HUES48 (cell line): ENCODE results near the gene SMIM1.
"Not testable (repeated sequence)": the region's sequence is repeated elsewhere in the genome, so short reads cannot be mapped to it uniquely, and the experiment has no call there.

Experiments
- H3K27ac ChIP-seq: one replicate; pipeline ENCODE4 v1.7.0; 2013; ENCODE audit warnings: low read depth, low read length, inconsistent platforms
- H3K27me3 ChIP-seq: 2 replicates; pipeline ENCODE4 v1.6.1; 2013; ENCODE audit warnings: mild to moderate bottlenecking, low read length; ENCODE audit not compliant: control insufficient read depth, insufficient read depth
- H3K36me3 ChIP-seq: 2 replicates; pipeline ENCODE4 v1.6.1; 2013; ENCODE audit warnings: low read length; ENCODE audit not compliant: control insufficient read depth, insufficient read depth
- H3K4me1 ChIP-seq: 2 replicates; pipeline ENCODE4 v1.6.1; 2013; ENCODE audit warnings: mild to moderate bottlenecking, low read length; ENCODE audit not compliant: control insufficient read depth, insufficient read depth
- H3K4me3 ChIP-seq: 2 replicates; pipeline ENCODE4 v1.5.1; 2013; ENCODE audit warnings: mild to moderate bottlenecking, low read depth, low read length
- H3K9ac ChIP-seq: 2 replicates; pipeline ENCODE4 v1.6.1; 2013; ENCODE audit warnings: mild to moderate bottlenecking, low read depth, low read length, moderate library complexity
- H3K9me3 ChIP-seq: 2 replicates; pipeline ENCODE4 v1.6.1; 2013; ENCODE audit warnings: low read length; ENCODE audit not compliant: control insufficient read depth, insufficient read depth

SMIM1 gene

DNA sequence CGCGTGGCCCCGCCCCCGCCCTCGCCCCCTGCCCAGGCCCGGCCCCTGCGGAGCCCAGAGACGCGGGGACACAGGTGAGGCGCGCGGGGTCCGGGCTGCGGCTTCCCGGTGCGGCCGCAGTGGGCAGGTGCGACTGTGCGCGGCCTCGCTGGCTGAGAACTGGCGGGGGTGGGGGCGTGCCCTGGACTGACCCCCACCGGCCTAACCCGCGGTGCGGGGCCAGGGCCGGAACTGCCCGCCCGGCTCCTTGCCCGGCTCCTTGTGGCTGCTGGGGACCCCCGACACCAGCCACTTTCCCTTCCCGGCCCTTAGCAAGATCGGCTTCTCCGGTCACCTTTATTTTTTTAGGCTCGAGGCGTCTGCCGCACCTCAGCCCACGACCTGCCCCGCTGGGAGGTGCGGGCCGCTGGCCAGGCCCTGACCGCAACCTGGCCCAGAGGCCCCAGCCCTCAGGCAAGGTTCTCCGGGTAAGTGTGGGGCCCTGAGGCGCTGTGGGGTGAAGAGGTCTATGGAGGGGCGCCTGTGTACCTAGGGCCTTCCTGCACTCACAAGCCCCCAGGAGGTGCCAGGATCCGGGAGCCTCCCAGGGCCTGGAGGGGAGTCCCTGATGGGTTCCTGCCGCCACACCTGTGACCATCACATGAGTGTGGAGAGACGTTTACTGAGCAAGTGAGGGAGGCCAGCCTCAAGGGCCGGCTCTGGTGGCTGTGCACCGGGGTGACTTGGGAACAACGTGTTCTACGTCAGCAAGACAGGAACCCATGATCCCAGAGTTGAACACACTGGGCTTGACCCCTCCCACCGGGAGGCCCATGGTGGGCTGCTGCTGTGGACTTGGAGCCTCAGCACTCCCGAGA, at the start of gene SMIM1:
Gene SMIM1 (plus strand): TSS at position 35 of the 857 bp plus-strand sequence. CDS start 2,625 bp downstream, outside the sequence.
- Histone ChIP-seq H3K9me3 (no peaks in the 10 kb centered on the region; the same call in 1 of the 2 replicates), H3K4me3 (peak within 1 kb of the TSS; percentile 76), H3K27ac (no peak within 1 kb of the TSS), H3K9ac (peak within 1 kb of the TSS; percentile 37; the same call in 1 of the 2 replicates), H3K4me1 (peaks cover 6% of the 10 kb centered on the region; the same call in 1 of the 2 replicates), H3K27me3 (peaks cover 3% of the 10 kb centered on the region; the same call in 1 of the 2 replicates), H3K36me3 (no peaks in the 10 kb centered on the region)

- Histone ChIP-seq H3K36me3 (no peaks in the 10 kb centered on the region), H3K9me3 (no peaks in the 10 kb centered on the region), H3K27me3 (peaks cover 6% of the 10 kb centered on the region), H3K9ac (no peak overlapping the region), H3K4me3 (no peak overlapping the region), H3K27ac (no peak overlapping the region), H3K4me1 (no peaks in the 10 kb centered on the region; the same call in 1 of the 2 replicates)
These were observed 49.7 kb upstream of the SMIM1 start for GRCh38 chr1:3722846-3723245.

GRCh38 chr1:3724416-3725030, 48.0 kb upstream of the SMIM1 start:
- H3K27me3 ChIP-seq, H3K36me3 ChIP-seq, H3K4me3 ChIP-seq, H3K27ac ChIP-seq, H3K4me1 ChIP-seq, H3K9ac ChIP-seq, H3K9me3 ChIP-seq: not testable (repeated sequence)

DNA sequence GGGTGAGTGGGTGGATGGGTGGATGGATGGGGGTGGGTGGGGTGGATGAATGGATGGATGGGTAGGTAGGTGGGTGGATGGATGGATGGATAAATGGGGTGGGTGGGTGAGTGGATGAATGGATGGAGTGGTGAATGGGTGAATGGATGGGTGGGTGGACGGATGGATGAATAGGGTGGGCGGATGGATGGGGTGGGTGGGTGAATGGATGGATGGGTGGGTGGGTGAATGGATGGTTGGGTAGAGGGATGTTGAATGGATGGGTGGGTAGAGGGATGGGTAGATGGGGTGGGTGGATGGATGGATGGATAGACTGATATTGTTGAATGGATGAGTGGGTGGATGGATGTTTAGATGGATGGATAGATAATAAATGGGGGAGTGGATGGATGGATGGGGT, 47.2 kb upstream of the SMIM1 start:
- Histone ChIP-seq H3K4me3 (no peak overlapping the region), H3K27me3 (peaks cover 10% of the 10 kb centered on the region), H3K27ac (no peak overlapping the region), H3K9ac (no peak overlapping the region), H3K36me3 (no peaks in the 10 kb centered on the region), H3K4me1 (no peaks in the 10 kb centered on the region), H3K9me3 (no peaks in the 10 kb centered on the region)

DNA sequence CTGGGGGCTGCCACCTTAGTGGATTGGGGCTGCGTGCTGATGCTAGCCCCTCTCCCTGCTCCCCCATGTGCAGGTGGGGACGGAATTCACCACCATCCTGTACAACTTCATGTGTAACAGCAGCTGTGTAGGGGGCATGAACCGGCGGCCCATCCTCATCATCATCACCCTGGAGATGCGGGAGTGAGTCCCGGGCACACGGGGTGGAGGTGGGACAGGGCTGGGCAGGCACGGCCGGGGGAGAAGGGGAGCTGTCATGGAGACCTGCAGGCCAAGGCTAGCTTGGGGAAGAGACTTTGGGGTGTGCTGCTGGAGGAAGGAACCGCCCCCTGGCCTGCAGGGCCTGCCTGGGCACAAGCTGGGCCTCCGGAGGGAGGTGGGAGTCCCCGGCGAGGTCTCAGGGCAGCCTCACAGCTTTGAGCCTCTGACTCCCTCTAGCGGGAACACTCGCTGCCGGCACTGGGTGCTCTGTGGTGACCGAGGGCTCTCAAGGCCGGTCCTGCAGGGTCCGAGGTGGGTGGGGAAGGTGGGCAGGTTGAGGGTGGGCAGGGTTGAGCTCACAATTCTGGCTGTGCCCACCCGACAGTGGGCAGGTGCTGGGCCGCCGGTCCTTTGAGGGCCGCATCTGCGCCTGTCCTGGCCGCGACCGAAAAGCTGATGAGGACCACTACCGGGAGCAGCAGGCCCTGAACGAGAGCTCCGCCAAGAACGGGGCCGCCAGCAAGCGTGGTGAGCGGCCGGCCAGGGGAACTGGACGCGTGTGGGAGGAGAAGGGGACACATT, 45.3 kb upstream of the SMIM1 start:
- Histone ChIP-seq H3K9ac (no peak overlapping the region), H3K36me3 (no peaks in the 10 kb centered on the region), H3K4me3 (no peak overlapping the region), H3K27me3 (0 out of 2 replicates have a peak, but pooled peaks cover 4% of the 10 kb centered on the region), H3K9me3 (no peaks in the 10 kb centered on the region), H3K4me1 (no peaks in the 10 kb centered on the region), H3K27ac (no peak overlapping the region)

DNA sequence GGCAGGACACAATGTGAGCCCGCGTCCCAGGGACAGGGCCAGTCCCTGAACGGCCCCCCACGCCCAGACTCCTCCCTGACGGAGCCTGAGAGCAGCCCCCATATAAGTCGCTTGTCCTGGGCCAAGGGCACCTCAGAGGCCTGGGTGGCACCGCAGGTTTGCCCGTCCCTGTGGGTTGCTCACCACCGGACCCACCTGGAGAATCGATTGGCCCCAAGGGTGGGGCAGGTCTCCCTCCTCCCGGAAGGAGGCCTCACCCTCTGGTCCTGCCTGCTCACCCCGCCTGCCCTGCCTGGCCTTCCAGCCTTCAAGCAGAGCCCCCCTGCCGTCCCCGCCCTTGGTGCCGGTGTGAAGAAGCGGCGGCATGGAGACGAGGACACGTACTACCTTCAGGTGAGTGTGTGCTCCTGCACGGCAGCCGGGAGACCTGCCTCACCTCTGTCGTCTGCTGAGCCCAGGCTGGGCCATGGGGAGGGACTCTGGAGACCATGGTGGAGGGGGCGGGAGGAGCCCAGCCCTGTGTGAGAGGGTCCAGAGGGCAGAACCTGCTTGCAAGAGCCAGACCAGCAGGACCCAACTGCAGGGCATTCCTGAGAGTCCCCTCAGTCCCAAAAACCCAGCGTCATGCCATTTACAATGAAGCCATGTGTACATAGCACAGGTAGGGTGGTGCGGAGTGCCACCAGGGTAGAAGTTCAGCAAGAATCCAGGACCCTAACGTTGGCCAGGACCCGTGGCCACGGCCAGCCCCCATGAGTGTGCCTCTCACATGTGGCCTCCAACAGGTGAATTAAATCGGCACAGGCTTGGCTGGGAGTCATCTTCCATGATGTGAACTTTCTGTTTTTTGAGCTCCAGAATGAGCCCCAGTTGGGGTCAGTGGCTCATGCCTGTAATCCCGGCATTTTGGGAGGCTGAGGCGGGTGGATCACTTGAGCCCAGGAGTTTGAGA, 44.4 kb upstream of the SMIM1 start:
- Histone ChIP-seq H3K36me3 (no peaks in the 10 kb centered on the region), H3K27me3 (0 out of 2 replicates have a peak, but pooled peaks cover 4% of the 10 kb centered on the region), H3K27ac (no peak overlapping the region), H3K9me3 (no peaks in the 10 kb centered on the region), H3K4me3 (no peak overlapping the region), H3K9ac (no peak overlapping the region), H3K4me1 (no peaks in the 10 kb centered on the region; the same call in 1 of the 2 replicates)

DNA sequence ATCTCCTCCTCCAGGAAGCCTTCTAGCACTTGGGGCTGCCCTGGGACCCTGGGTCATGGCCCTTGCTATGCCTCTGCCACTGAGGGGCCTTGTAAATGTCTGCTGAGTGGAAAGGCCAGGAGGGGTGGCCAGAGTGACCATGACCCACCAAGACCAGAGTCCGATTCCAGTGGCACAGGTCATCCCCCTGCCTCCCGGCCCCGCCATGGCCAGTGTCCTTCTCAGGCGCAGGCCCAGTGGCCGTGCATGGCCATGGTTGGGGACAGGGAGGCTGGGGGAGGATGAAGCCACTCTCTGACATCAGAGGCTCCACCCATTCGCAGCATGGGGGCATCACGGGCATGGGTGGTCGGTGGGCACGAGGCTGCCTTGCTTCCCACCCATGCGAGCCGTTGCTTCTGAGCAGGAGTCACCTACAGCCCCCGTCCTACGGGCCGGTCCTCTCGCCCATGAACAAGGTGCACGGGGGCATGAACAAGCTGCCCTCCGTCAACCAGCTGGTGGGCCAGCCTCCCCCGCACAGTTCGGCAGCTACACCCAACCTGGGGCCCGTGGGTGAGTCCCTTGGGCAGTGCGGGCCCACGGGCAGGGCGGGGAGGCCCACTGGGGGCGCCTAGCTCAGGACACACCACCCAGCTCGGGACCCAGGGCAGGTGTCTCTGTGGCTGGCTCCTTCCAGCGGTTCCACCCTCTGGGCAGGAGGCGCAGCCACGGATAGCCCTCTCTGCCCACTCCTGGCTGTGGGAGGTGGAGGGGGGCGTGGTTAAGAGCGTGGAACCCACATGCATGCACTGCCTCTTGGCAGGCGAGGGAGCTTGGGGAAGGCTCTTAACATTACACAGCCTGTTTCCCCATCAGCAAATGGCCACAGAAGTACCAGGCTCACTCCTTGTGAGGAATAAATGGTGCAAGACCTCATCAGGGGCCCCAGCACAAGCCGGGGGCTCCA, 42.7 kb upstream of the SMIM1 start:
- Histone ChIP-seq H3K9ac (no peak overlapping the region), H3K4me3 (no peak overlapping the region), H3K27ac (no peak overlapping the region), H3K4me1 (no peaks in the 10 kb centered on the region; the same call in 1 of the 2 replicates), H3K9me3 (no peaks in the 10 kb centered on the region), H3K27me3 (0 out of 2 replicates have a peak, but pooled peaks cover 4% of the 10 kb centered on the region), H3K36me3 (no peaks in the 10 kb centered on the region)

- H3K27ac ChIP-seq: no peak overlapping the region
- no peaks in the 10 kb centered on the region for H3K9me3 ChIP-seq
- no peak overlapping the region for H3K4me3 ChIP-seq
- peaks cover 3% of the 10 kb centered on the region; the same call in 1 of the 2 replicates for H3K36me3 ChIP-seq
- no peak overlapping the region for H3K9ac ChIP-seq
- H3K4me1 ChIP-seq: no peaks in the 10 kb centered on the region; the same call in 1 of the 2 replicates
- H3K27me3 ChIP-seq: 0 out of 2 replicates have a peak, but pooled peaks cover 4% of the 10 kb centered on the region
These were observed 41.9 kb upstream of the SMIM1 start for GRCh38 chr1:3730543-3731247.
